Gastrocnemius medialis (tissue), 4 donors: ENCODE data around the gene SALL2.

Source experiments
- POLR2A ChIP-seq, 2 donors: fragments of 450-650 bp; IDR thresholded peaks; one replicate each; pipeline ENCODE4 v1.6.1; 2017; ENCODE audit warnings: antibody characterized with exemption in 2 of 2, mild to moderate bottlenecking in 2 of 2, moderate library complexity in 2 of 2
- TF ChIP-seq, protein P1 (sequence below), 5 experiments: fragments of 450-650 bp in 3 of 5; fragments of 200-600 bp in 2 of 5; sonication (generic) in 2 of 5; IDR thresholded peaks in 4 of 5; conservative IDR thresholded peaks in 1 of 5; 1 replicate in 4 of 5; 2 replicates in 1 of 5; pipeline ENCODE4 v1.5.1; 2016 to 2019; ENCODE audit warnings: antibody characterized with exemption in 5 of 5, mild to moderate bottlenecking in 3 of 5, moderate library complexity in 3 of 5

- TF ChIP-seq, protein P1, sequence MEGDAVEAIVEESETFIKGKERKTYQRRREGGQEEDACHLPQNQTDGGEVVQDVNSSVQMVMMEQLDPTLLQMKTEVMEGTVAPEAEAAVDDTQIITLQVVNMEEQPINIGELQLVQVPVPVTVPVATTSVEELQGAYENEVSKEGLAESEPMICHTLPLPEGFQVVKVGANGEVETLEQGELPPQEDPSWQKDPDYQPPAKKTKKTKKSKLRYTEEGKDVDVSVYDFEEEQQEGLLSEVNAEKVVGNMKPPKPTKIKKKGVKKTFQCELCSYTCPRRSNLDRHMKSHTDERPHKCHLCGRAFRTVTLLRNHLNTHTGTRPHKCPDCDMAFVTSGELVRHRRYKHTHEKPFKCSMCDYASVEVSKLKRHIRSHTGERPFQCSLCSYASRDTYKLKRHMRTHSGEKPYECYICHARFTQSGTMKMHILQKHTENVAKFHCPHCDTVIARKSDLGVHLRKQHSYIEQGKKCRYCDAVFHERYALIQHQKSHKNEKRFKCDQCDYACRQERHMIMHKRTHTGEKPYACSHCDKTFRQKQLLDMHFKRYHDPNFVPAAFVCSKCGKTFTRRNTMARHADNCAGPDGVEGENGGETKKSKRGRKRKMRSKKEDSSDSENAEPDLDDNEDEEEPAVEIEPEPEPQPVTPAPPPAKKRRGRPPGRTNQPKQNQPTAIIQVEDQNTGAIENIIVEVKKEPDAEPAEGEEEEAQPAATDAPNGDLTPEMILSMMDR (IDR thresholded peaks at IDR 0.05 in 4 of 5, conservative IDR thresholded peaks at IDR 0.05 in 1 of 5), result no peak
- no peak for TF ChIP-seq POLR2A (IDR thresholded peaks at IDR 0.05)
These were observed 13.2 kb upstream of the SALL2 start for GRCh38 chr14:21539189-21539940.
